Spleen (tissue), 11 donors: ENCODE results near the gene ULBP3. TPM values are rescaled to one million over a fixed set of nuclear protein-coding genes. Genes with fewer than 3 reads are reported as not detected.
A peak's percentile ranks its signal among the peaks of the same experiment; 100 is the strongest.
"Not testable (repeated sequence)": the region's sequence is repeated elsewhere in the genome, so short reads cannot be mapped to it uniquely, and the experiment has no call there.

Source experiments
- DNase-seq: peaks from one replicate; pipeline ENCODE4 v3.0.0-alpha.2; 2020
- H3K27ac ChIP-seq, 8 donors: fragments of 200-600 bp; sonication (generic) in 7 of 8; 1 replicate in 4 of 8; 2 replicates in 4 of 8; pipeline versions ENCODE4 v1.5.0 to v1.8.0; 2016 to 2021; ENCODE audit warnings: inconsistent platforms in 4 of 8, mild to moderate bottlenecking in 4 of 8, moderate library complexity in 1 of 8
- H3K27me3 ChIP-seq, 7 donors: fragments of 200-600 bp; sonication (generic) in 6 of 7; replicated peaks in 1 of 7; 1 replicate in 4 of 7; 2 replicates in 3 of 7; pipeline versions ENCODE4 v1.5.0 to v1.8.0; 2016 to 2021; ENCODE audit warnings: inconsistent platforms in 3 of 7, mild to moderate bottlenecking in 1 of 7
- H3K36me3 ChIP-seq, 6 donors: fragments of 200-600 bp; sonication (generic) in 5 of 6; 1 replicate in 4 of 6; 2 replicates in 2 of 6; pipeline versions ENCODE4 v1.5.0 to v1.8.0; 2016 to 2021; ENCODE audit warnings: inconsistent platforms in 2 of 6
- H3K4me1 ChIP-seq, 6 donors: fragments of 200-600 bp; sonication (generic) in 5 of 6; 1 replicate in 3 of 6; 2 replicates in 3 of 6; pipeline versions ENCODE4 v1.5.0 to v1.8.0; 2016 to 2021; ENCODE audit warnings: inconsistent platforms in 3 of 6
- H3K4me3 ChIP-seq, 8 donors: fragments of 200-600 bp; sonication (generic) in 7 of 8; 1 replicate in 4 of 8; 2 replicates in 4 of 8; pipeline versions ENCODE4 v1.5.0 to v1.8.0; 2016 to 2021; ENCODE audit warnings: inconsistent platforms in 4 of 8, mild to moderate bottlenecking in 4 of 8, moderate library complexity in 2 of 8
- H3K9me3 ChIP-seq, 8 donors: fragments of 200-600 bp; sonication (generic) in 7 of 8; 1 replicate in 4 of 8; 2 replicates in 4 of 8; pipeline versions ENCODE4 v1.5.0 to v1.8.0; 2016 to 2021; ENCODE audit warnings: inconsistent platforms in 4 of 8
- CTCF ChIP-seq, 11 experiments: fragments of 200-600 bp in 7 of 11; fragments of 450-650 bp in 4 of 11; sonication (generic) in 4 of 11; IDR thresholded peaks in 8 of 11; conservative IDR thresholded peaks in 3 of 11; 1 replicate in 7 of 11; 2 replicates in 4 of 11; pipeline versions ENCODE4 v1.4.0 to v1.8.0; 2016 to 2021; ENCODE audit warnings: antibody characterized with exemption in 11 of 11, inconsistent platforms in 4 of 11, mild to moderate bottlenecking in 1 of 11
- POLR2A ChIP-seq, 3 donors: fragments of 450-650 bp; IDR thresholded peaks; one replicate each; pipeline ENCODE4 v1.5.1; 2017; ENCODE audit warnings: antibody characterized with exemption in 3 of 3, mild to moderate bottlenecking in 1 of 3
- WGBS, 5 donors: extraction: QIAGEN DNeasy Blood & Tissue Kit in 3 of 5; methylation state at CpG; one replicate each; pipeline versions ENCODE4 v1.1.5 to v1.1.7; 2013 to 2018; 5-methylcytosine and 5-hydroxymethylcytosine counted together
- intact Hi-C: fragments of 100-400 bp; cut with DNase I; formaldehyde crosslinking; loops from one replicate; pipeline ENCODE4 v1.15.0; 2023; ENCODE audit warnings: low total_unique reads
- polyA plus RNA-seq, 3 donors: library from polyadenylated mRNA; stranded (reverse); fragments of 200-250 nt; gene quantifications; one replicate each; pipeline ENCODE4 v1.2.1, GENCODE V29; 2013
- total RNA-seq, 7 donors: library from RNA; depleted of rRNA in 3 of 7; stranded (reverse); fragments of >200 nt in 3 of 7; fragmentation: NEBNext Ultra II Directional in 4 of 7; extraction: Animal tissue kit (Norgen Biotek cat#: 25700) in 4 of 7; gene quantifications; one replicate each; pipeline versions ENCODE4 v1.1.0 to v1.2.1, GENCODE V29; 2016 to 2021
- donor health status: healthy with polysubstance abuse.
- donor health status: DM: no; HTN: no; CAD: no; lungs with moderate emphysema.
- donor health status: DM: no; HTN: no; CAD: no.
- donor health status: Bipolar disorder and iron deficiency.
- donor health status: healthy.
- donor health status: DM: no; HTN: no; CAD: no.
- donor health status: DM: yes; HTN: yes; CAD: no.

Gene ULBP3
- total and polyA plus RNA-seq, 10 donors: 0.15 to 2.2 (median 0.85) TPM; not detected in 1

GRCh38 chr6:150016324-150017185 is 52.4 kb downstream of the ULBP3 start:
- intact Hi-C loops: loop anchor here (2.0 to 5.0 kb wide), 2 partner anchors 82 to 179 kb away; no protein-coding TSS in a partner anchor
- 13 to 31% (median 22%) methylated on average over 6 of the region's 6 CpGs for WGBS, 5 donors
- Histone ChIP-seq H3K36me3 (no peaks in the 10 kb centered on the region), H3K27ac (no peak overlapping the region), H3K4me3 (no peak overlapping the region), H3K9me3 (no peaks in the 10 kb centered on the region), H3K4me1 (peaks cover 0 to 14% (median 7%) of the 10 kb centered on the region in 6 donors), H3K27me3 (peaks cover 3 to 76% (median 51%) of the 10 kb centered on the region in 7 donors)
- DNase-seq: peak; percentile 71
- no peak for TF ChIP-seq POLR2A (IDR thresholded peaks at IDR 0.05)
- peak; percentile 66 to 90 (median 80) for TF ChIP-seq CTCF (IDR thresholded peaks at IDR 0.05 in 8 of 11, conservative IDR thresholded peaks at IDR 0.05 in 3 of 11)

- 3 to 5% (median 4%) methylated on average over 10 to 15 of the region's 15 CpGs for WGBS, 5 donors
- peaks cover 0 to 14% (median 7%) of the 10 kb centered on the region in 6 donors for H3K4me1 ChIP-seq
- H3K9me3 ChIP-seq, H3K27ac ChIP-seq, H3K36me3 ChIP-seq, DNase-seq: not testable (repeated sequence)
- H3K4me3 ChIP-seq: peak overlapping the region in 1 of 8 donors; percentile 35
- H3K27me3 ChIP-seq: peaks cover 3 to 85% (median 51%) of the 10 kb centered on the region in 7 donors
- intact Hi-C loops: loop anchor here (2.0 to 5.0 kb wide), 2 partner anchors 81 to 178 kb away; no protein-coding TSS in a partner anchor
Observed at GRCh38 chr6:150015281-150016001, 53.5 kb downstream of the ULBP3 start.

- not testable (repeated sequence) for H3K9me3 ChIP-seq, H3K27ac ChIP-seq, DNase-seq, H3K36me3 ChIP-seq
- H3K27me3 ChIP-seq: peaks cover 3 to 92% (median 52%) of the 10 kb centered on the region in 7 donors
- intact Hi-C loops: loop anchor here (5.0 kb wide), 1 partner anchor 177 kb away; no protein-coding TSS in a partner anchor
- 2 to 25% (median 4%) methylated on average over 3 to 48 of the region's 50 CpGs; no CpG with 5 or more reads in 1 of the 5 donors for WGBS, 5 donors
- peaks cover 0 to 14% (median 7%) of the 10 kb centered on the region in 6 donors for H3K4me1 ChIP-seq
- H3K4me3 ChIP-seq: peak overlapping the region in 1 of 8 donors; percentile 35
Observed at GRCh38 chr6:150014623-150015280, 54.2 kb downstream of the ULBP3 start.

GRCh38 chr6:150013785-150014622 is 54.9 kb downstream of the ULBP3 start:
- WGBS, 5 donors: 10 to 30% (median 16%) methylated on average over 7 to 13 of the region's 24 CpGs
- not testable (repeated sequence) for H3K9me3 ChIP-seq

GRCh38 chr6:150012846-150013784 is 55.8 kb downstream of the ULBP3 start:
- WGBS, 5 donors: 24 to 38% (median 35%) methylated on average over 8 of the region's 8 CpGs
- DNase-seq, H3K4me3 ChIP-seq, H3K27ac ChIP-seq, intact Hi-C loops, H3K36me3 ChIP-seq, H3K9me3 ChIP-seq: not testable (repeated sequence)
- peaks cover 3 to 94% (median 65%) of the 10 kb centered on the region in 7 donors for H3K27me3 ChIP-seq
- peaks cover 0 to 14% (median 7%) of the 10 kb centered on the region in 6 donors for H3K4me1 ChIP-seq

More at GRCh38 chr6:150013785-150014622, 54.9 kb downstream of the ULBP3 start:
- DNase-seq, H3K27ac ChIP-seq, H3K36me3 ChIP-seq, intact Hi-C loops: not testable (repeated sequence)
- H3K4me1 ChIP-seq: peaks cover 0 to 14% (median 7%) of the 10 kb centered on the region in 6 donors
- H3K4me3 ChIP-seq: peak overlapping the region in 1 of 8 donors; percentile 35
- peaks cover 3 to 94% (median 57%) of the 10 kb centered on the region in 7 donors for H3K27me3 ChIP-seq
